OCI-M1 (cell line): Measurements from ENCODE around the gene ADAM22.

Experiments
- DNase-seq: peaks from one replicate; lab custom pipeline; 2025; lab: John Stamatoyannopoulos, UW

The ADAM22 gene

DNA sequence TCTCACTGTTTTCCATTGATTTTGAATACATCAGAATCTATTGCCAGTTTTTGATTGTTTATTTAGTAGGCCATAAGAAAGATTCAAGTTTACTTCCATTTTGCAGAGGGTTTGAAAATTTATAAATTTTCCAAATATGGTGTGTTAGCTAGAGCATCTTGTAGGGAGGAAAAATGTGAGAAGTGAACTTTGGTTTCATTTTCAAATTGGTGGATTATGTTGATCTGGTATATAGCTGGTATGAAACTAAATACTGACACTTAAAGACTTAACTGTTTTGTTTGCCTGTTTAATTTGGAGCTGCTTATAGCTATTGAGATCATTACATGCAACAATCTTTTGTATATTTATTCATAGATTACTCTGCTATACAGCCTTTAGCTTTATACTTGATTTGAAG is 108.1 kb downstream of the ADAM22 start:
- peak; percentile 69 for DNase-seq

DNA sequence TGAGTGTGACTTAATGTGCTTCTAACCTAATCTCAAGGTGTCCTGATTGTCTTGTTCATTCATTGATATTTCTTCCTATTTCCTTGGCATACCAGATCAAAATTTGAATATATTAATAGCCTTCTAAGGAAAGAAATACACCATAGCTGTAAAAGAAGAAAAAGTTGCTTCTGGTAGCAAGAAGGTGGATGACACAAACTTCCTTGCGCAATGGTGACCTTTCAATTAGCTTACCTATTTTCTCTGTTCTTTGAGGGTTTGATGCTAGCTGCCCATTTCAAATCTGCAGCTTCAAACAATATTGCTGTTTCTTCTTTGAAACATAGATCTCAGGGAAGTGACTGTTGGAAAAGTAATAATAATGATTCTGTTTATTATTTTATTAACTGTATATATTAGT is 108.8 kb downstream of the ADAM22 start:
- no peak for DNase-seq

DNA sequence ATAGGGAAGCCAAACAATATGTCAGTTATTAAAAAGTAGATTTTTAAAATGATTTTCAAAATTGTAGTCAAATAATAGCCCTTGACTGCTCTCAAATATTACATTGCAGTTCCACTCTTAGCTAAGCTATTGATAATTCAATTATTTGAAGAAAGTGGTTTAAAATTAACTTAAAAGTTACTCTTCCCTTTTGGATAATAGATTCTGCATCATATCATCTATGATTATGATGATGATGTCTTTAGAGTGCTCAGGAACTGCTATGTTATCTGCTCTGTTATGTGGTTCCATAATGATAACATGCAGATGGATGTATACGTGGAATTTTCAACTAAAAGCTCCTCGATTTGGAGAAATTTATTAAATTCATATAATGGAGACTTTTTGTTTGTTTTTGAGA is 110.0 kb downstream of the ADAM22 start:
- no peak for DNase-seq

DNA sequence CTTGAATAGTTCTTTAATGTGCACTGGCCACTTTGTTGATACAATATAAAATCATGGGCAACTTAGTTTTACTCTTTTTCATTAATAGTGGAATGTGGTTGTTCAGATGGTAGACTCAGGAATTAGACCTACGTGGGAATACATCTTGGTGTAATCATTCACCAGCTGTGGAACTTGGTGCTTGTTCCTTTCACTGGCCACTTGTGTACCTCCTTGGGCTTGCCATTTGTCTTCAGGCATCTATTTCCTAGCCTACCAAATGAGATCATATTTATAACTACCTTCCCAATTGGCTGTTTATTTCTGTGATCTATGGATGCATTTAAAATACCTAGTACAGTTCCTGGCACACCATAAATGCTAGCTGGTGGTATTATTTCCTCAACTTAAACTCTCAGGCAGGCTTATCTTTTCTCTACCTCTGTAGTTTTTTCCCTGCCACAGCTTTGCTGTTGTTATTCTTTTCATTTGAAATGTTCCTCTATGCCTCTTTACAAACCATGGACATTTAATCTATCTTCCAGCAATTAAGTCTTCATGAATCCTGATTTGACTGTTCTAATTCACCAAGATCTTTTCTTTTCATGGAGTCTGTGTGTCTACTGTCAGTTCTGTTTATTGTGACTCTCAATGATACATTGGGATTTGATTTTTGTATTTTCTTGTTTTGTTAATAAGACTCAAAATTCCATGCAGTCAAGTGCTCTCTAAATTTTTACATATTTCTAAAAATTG is 113.0 kb downstream of the ADAM22 start:
- DNase-seq: peak; percentile 59

DNA sequence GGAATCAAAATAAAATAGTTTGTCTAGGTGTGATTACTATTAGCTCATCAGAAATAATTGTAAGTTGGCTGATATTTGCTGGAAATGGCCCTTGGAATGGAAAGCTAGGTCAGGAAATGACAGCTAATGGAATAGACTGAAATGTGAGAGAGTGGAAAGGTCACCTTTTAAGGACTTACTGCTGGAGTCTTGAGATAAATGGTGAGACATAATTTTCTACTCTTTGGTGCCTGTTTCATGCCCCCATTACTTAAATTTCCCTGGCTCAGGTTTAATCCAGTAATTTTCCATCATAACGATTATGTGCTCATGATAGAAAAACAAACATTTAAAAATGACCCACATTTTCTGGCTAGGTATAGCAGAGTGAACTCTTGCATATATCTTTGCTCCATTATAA is 123.6 kb downstream of the ADAM22 start:
- no peak for DNase-seq

DNA sequence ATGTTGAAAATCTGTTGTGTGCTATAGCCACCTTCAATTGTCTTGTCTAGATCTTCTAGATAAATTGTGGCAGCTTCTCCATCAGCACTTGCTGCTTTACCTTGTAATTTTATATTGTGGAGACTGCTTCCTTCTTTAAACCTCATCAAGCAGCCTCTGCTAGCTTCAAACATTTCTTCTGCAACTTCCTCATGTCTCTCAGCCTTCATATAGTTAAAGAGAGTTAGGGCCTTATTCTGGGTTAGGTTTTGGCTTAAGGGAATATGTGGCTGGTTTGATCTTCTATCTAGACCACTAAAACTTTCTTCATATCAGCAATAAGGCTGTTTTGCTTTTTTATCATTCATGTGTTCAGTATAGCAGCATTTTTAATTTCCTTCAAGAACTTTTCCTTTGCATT is 128.2 kb downstream of the ADAM22 start:
- no peak for DNase-seq

DNA sequence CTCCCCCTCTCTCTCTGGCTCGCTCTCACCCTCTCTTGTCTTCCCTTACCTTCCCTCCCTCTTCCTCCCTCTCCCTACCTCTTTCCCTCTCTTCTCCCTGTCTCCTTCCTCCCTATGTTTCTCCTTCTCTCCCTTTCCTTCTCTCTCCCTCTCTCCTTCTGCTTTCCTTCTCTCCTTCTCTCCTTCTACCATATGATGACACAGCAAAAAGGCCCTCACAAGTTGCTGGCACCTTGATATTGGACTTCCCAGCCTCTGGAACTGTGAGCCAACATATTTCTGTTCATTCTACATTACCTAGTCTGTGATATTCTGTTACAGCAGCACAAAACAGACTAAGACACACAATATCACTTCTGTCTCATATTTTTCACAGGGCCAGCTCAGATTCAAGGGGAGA is 135.0 kb downstream of the ADAM22 start:
- no peak for DNase-seq

DNA sequence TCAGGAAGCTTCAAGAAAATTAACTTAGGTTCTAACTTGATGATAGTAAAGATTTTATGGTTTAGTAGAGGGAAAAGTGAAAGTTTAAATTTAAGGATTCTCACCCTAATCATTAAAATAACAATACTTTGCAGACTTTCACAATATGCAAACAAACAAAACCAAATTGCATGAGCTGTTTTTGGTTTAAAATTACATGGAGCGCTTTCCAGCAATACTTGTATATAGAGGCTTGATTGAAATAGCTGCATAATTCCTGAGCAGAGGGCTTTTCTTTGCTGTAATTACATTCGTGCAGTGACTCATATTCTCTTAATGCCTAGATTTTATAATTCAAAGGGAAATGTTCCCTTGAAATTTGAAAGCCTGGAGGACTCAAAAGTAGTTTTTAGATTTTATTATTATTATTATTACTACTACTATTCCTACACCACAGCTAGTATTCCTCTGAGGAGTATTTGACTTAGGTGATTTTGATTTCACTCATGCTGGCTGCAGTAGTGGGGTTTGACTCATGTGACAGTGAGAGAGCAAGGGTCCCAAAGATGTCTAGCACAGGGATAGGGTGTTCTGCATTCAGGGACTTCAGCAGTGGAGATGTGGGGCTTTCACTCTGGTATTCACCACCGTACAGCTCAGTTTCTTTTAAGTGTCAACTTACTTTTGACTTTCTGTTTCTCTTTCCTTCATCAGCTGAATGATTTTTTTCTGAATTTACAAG is 138.1 kb downstream of the ADAM22 start:
- peak; percentile 68 for DNase-seq

DNA sequence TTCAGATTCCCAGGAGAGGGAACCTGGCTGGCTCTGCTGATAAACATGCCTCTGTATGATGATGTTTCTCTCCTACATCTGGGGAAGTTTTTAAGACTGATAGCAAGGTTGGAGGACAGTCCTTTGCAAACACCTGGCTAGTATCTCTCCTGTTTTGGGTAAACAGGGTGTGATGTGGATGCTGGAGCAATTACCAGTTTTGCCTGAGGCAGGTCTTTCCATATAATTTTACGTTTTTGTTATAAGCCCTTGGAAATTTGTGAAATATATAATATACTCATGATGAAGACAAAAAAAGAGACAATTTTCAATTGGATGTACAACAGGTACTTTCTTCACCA is 138.6 kb downstream of the ADAM22 start:
- no peak for DNase-seq

DNA sequence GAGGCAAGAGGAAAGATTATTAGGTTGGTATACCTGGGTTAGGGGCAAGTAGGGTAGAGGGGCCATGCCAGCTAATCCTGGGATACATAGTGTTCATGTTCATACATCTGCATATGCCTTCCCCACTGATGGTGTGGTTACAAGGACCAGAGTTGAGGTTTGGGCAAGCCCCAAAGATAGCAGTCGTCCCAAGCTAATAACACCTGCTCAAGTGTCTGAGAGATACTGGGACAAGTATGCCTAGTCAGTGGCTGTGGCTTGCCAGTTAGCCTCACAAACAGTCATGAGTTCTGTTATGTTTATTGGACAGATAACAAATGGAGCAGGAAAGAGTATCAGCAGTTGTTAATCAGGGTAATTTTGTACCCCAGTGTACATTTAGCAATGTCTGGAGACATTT is 139.6 kb downstream of the ADAM22 start:
- DNase-seq: no peak

DNA sequence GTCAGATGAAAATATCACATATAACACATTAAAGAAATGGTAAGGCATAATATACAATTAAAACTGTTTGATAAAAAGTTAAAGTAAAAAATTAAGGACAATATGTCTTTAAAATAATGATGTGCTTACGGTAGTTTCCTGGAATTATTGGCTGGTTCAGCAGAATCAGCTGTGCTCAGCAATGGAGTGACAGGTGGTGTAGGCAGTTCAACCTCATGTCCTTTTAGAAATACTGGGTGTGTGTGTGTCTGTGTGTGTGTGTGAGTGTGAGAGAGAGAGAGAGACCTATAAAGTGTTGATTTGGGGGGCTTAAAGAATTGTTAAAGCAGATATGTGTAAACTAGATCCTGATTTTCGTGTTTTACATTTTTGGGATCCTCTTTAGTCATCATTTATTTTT is 141.2 kb downstream of the ADAM22 start:
- peak; percentile 20 for DNase-seq

DNA sequence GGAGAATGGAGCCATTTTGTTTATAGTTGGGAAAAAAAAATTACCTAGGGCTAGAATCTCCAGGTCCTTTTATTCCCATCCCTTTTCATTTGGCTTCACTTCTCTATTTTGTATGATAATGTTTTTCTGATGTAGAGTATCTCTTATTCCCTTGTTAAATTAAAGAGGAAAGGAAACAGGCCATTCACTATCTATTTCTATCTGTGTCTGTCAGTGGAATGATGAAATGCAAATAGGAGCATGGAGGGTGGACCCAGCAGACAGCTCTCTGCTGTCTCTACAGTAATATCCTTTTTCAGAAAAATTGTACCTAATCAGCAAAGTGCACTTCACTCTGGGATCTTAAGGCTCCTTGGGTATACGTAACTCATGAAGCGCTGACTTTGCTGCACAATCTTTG is 149.8 kb downstream of the ADAM22 start:
- no peak for DNase-seq

DNA sequence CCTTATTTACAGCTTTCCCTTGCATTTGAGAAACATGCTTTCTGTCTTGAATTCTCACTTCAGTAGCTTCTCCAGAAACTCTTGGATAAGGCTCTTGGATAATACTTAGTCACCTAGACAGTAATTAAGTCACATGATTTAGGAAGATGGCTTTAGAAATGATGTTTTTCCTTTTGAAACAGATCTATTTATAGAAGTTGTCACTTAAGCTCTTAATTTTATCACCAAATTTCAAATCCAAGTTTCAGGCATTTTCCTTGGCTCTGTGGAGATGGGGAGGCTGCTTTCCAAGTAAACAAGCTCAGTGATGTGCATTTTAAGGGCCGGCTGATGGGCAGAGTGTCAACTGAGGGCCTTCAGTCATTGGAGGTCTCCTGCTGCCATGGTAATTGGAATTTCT is 155.5 kb downstream of the ADAM22 start:
- DNase-seq: no peak

DNA sequence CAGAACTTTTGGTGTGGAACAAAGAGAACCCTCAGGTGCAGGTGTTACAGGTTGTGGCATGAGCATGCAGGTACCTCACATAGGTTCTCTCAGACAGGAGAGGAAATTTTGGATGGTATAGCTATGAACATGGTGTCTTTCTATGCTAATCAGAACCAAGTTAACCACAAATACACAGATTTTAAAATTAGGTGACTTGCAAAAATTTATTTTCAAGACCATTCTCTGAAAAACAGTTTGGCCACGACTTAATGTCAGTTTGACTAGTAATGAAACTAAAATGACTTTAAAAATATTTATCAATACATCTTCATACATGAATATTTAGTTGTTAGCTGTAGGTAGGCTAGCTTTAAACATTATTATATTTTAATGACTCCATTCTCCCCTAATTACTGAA is 156.2 kb downstream of the ADAM22 start:
- DNase-seq: no peak

DNA sequence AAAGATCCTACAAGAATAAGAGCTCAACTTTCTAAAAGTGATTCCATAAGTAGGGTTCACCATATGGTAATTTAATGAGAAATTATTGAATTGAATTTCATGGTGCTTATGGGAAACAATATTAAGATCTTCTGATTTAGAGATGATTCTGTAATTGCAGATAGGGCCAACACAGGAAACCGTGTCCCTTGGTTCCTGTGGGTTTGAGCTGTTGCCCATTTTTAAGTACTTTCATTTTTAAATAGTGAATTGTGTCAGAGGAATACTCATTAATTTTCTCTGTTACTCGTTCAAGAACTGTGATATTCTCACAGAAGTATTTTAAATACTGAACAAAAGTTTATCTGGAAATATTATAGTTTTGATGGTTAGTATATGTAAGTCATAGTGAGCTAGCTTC is 156.6 kb downstream of the ADAM22 start:
- DNase-seq: peak; percentile 40

DNA sequence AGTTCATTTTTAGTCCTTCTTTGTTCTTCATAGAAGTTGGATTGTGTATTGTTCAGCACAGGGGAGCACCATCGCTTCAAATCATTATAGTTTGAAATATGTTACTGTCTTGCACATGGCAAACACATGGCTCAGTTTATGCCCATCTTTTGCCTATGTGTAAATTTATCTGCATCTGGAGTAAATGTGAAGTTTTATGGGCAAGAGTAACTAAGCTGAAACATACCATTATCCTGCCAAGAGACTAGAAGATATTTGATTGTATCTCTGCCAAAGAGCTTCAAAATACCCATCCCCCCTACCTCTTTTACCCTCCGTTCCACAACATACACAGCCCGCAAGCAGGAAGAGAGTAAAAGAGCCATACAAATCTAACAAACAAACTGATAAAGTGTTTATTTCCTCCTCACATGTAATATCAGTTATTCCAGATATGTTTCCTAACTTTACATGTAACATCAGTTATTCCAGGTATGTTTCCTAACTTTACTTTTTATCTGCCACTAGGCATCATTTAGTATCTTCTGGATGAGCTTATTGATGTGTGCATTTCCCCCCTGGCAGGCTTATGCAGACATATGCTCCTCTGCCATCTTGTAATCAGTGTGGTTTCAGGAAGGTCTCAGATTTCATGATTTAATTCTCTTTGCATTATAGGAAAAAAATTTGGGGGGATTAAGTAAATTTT is 158.1 kb downstream of the ADAM22 start:
- no peak for DNase-seq

DNA sequence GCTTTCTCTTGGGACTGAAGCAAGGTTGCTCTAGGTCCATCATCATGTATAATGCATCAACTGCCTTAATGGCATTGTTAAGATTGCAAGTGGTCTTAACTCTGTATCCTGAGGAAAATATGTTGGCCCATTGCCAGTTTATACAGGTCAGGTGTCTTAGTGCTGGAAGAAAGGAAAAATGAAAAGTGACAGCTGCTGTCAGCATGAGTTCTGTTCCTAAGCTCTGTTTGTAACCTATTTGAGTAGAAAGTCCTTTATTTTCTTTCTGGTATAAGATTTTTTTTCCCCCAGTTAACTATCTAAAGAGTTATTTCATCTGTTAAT is 158.6 kb downstream of the ADAM22 start:
- DNase-seq: no peak

DNA sequence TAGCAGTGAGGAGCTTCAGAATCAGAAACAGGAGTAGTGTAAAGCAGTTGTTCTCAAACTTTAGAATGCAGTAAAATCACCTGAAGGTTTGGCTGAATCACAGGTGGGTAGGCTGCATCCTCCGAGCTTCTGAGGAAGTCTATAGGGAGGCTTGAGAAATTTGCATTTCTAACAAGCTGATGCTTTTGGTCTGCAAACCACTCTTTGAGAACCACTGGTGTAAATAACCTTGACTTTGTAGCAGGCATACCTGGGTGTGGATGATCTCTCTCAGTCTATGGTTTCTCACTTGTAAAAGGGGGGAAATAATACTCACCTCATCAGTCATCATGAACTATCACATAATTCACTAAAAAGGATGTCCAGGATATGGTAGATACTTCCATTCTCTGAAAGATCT is 167.7 kb downstream of the ADAM22 start:
- DNase-seq: no peak

DNA sequence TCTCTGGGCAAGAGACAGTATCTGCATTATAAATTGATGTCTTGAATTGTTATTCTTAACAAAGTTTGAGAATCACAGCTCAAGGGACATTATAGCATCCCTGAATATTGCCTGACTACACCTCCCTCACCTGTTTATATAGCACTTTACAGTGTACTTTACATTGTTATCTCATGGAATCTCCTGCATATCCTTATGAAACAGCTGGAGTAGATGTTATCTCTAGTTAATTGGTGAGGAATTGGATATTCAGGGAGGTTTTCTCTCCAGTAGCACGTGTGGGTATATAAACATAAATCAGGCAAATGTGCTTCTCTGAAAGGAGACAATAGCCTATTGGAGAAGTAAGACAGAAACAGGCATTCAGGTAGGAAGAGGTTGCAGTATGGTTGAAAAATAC is 168.6 kb downstream of the ADAM22 start:
- DNase-seq: no peak

DNA sequence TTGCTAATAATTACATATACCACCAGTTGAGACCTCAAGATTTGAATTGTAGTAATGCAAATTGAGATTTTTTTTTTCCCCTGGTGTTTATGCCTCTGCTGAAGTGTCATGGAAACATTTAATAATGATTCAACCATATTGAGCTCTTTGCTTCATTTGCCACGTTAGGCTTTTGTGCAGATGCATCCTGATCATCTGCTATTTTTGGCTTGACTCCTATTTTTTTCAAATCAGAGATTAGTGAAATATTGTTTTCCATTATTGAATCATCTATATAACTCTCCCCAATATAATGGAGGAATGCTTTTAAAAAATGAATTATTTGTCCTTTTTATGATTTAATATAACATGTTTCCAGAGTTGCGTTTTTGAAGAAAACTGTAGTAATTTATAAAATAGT is 170.7 kb downstream of the ADAM22 start:
- no peak for DNase-seq

DNA sequence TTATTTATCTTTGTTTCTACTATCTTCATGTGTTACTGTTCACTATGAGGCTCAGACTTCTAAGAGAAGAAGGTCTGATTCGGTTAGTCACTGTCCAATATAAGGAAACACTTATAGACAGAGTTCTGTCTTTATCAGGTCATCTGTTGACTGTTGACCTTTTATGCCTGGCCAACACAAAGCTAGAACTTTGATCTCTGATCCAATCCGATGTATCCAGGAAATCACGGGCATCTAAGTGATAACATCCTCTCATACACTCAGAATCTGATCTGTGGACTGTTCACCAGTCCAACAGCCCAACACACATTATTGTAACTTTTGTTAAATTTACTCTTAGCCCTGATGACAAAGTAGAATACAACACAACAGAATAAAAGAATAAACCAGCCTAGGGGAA is 171.2 kb downstream of the ADAM22 start:
- no peak for DNase-seq

DNA sequence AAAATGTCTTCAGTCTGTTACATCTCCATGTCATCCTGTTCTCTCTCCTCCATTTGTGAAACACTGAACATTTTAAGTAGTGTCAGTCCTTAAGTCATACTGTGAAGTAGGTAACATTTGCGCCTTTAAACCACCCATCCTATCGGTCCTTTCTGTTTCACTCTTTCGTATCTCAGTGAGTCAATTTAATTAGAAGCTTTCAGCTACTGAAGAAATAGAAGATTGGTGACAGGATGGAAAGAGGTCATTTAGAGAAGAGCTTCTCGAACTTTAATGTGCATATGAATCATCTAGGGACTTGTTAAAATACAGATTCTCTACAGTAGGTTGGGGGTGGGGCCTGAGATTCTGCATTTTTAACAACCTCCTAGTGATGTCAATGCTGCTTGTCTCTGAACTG is 172.4 kb downstream of the ADAM22 start:
- DNase-seq: no peak

DNA sequence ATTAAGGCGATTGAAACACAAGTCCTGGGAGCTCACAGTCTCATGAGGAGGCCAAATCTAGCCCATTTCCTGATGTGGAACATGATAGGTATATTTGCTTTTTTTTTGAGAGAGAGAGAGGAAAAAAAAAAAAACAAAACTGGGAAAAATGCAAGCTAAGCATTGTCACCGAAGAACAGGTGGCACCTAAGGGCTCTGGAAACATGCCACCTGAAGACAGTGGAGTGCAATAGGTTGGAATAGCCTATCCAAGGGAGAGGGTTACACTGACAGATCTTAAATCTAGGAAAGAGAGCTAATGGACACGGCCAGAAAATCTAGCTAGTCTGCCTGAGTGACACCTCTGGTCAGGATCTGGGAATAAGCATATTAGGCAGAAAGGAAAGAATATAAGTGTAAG is 175.6 kb downstream of the ADAM22 start:
- no peak for DNase-seq
